RWPE2 (cell line): ENCODE results near the gene CGNL1.

Source experiments
- ATAC-seq: fragments of 200-7000 bp; cut with Tn5 transposase; 3 replicates; pipeline ENCODE4 v1.9.1; 2021; ENCODE audit warnings: low read depth
- DNase-seq: peaks from one replicate; pipeline ENCODE4 v3.0.0-alpha.2; 2020; ENCODE audit warnings: low spot score
- H3K27ac ChIP-seq: fragments of 450-650 bp; 2 replicates; pipeline ENCODE4 v1.5.1; 2017; ENCODE audit warnings: mild to moderate bottlenecking; ENCODE audit not compliant: poor library complexity, severe bottlenecking
- H3K27me3 ChIP-seq: fragments of 250-450 bp; sonication (Bioruptor Pico); 2 replicates; pipeline ENCODE4 v1.5.1; 2021; ENCODE audit warnings: mild to moderate bottlenecking, moderate library complexity; ENCODE audit not compliant: insufficient read depth, poor library complexity, severe bottlenecking
- H3K36me3 ChIP-seq: fragments of 250-450 bp; sonication (Bioruptor Pico); 2 replicates; pipeline ENCODE4 v1.5.1; 2020; ENCODE audit warnings: low read depth, mild to moderate bottlenecking, moderate library complexity
- H3K4me1 ChIP-seq: fragments of 250-450 bp; sonication (Bioruptor Pico); 2 replicates; pipeline ENCODE4 v1.5.1; 2021; ENCODE audit warnings: mild to moderate bottlenecking, moderate library complexity; ENCODE audit not compliant: insufficient read depth, poor library complexity, severe bottlenecking
- H3K4me3 ChIP-seq: fragments of 250-450 bp; sonication (Bioruptor Pico); 2 replicates; pipeline ENCODE4 v1.5.1; 2021; ENCODE audit warnings: mild to moderate bottlenecking, moderate library complexity; ENCODE audit not compliant: severe bottlenecking
- H3K9me3 ChIP-seq: fragments of 250-450 bp; sonication (Bioruptor Pico); 2 replicates; pipeline ENCODE4 v1.5.1; 2021; ENCODE audit warnings: mild to moderate bottlenecking, moderate library complexity; ENCODE audit not compliant: severe bottlenecking
- TF ChIP-seq, protein P1 (sequence below): fragments of 450-650 bp; IDR thresholded peaks from one replicate; pipeline ENCODE4 v1.5.1; 2017; ENCODE audit warnings: mild to moderate bottlenecking, moderate library complexity; ENCODE audit not compliant: poor library complexity, severe bottlenecking

Gene CGNL1

DNA sequence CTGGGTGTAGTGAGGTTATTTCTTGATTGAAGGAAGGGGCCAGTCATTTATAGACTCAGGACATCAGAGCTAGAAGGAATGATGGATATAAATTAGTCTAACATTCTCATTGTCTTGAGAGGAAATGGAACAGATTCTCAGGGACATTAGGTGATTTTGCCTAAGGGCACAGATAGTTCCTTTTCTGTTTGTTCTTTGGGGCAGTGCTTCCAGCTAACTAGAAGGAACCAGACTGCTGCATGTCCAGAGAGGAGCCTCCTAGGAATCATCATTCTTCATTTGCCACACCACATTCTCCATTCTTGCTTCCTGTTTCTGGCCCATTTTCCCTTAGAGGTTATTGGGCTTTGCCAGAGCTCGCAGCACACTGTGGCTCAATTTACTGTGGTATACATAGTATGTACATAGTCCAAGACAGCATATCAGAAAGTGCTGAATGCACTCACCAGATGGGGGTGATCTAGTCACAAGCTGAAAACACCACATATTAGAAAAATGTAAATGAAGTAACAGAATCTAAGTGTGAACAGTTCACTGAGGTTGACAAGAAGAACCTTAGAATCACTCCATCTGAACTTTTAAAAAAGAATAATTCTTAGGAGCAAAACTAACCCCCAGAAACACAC, 152.7 kb downstream of the CGNL1 start:
- no peaks in the 10 kb centered on the region for H3K36me3 ChIP-seq

DNA sequence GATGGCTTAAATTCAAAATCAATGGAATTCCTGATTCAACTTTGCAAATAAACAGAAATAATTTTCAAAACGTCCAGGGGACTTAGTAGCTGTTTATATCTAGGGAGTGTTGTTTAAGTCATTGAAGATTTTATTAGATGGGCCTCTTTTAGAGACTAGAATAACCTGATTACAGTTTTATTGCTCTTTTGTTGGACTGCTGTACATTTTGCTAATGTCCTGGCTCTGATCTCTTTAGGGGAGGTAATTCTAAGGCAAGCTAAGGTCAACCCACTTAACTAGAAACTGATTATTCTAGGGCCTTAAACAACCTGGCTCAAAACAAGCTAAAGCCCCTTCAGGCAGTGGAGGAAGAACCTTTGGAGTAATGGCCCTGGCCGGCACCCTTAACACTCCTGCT, 153.4 kb downstream of the CGNL1 start:
- Histone ChIP-seq H3K27ac (no peak overlapping the region), H3K36me3 (no peaks in the 10 kb centered on the region), H3K27me3 (no peaks in the 10 kb centered on the region), H3K4me3 (no peak overlapping the region), H3K9me3 (no peaks in the 10 kb centered on the region), H3K4me1 (no peaks in the 10 kb centered on the region)
- TF ChIP-seq, protein P1, sequence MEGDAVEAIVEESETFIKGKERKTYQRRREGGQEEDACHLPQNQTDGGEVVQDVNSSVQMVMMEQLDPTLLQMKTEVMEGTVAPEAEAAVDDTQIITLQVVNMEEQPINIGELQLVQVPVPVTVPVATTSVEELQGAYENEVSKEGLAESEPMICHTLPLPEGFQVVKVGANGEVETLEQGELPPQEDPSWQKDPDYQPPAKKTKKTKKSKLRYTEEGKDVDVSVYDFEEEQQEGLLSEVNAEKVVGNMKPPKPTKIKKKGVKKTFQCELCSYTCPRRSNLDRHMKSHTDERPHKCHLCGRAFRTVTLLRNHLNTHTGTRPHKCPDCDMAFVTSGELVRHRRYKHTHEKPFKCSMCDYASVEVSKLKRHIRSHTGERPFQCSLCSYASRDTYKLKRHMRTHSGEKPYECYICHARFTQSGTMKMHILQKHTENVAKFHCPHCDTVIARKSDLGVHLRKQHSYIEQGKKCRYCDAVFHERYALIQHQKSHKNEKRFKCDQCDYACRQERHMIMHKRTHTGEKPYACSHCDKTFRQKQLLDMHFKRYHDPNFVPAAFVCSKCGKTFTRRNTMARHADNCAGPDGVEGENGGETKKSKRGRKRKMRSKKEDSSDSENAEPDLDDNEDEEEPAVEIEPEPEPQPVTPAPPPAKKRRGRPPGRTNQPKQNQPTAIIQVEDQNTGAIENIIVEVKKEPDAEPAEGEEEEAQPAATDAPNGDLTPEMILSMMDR: no peak
- ATAC-seq (no peak), DNase-seq (no peak)

More for the DNA sequence above, 152.7 kb downstream of the CGNL1 start:
- Histone ChIP-seq H3K9me3 (no peaks in the 10 kb centered on the region), H3K4me1 (no peaks in the 10 kb centered on the region), H3K27ac (no peak overlapping the region), H3K27me3 (no peaks in the 10 kb centered on the region), H3K4me3 (no peak overlapping the region)
- TF ChIP-seq, protein P1: peak; percentile 29
- DNase-seq: no peak
- no peak for ATAC-seq

DNA sequence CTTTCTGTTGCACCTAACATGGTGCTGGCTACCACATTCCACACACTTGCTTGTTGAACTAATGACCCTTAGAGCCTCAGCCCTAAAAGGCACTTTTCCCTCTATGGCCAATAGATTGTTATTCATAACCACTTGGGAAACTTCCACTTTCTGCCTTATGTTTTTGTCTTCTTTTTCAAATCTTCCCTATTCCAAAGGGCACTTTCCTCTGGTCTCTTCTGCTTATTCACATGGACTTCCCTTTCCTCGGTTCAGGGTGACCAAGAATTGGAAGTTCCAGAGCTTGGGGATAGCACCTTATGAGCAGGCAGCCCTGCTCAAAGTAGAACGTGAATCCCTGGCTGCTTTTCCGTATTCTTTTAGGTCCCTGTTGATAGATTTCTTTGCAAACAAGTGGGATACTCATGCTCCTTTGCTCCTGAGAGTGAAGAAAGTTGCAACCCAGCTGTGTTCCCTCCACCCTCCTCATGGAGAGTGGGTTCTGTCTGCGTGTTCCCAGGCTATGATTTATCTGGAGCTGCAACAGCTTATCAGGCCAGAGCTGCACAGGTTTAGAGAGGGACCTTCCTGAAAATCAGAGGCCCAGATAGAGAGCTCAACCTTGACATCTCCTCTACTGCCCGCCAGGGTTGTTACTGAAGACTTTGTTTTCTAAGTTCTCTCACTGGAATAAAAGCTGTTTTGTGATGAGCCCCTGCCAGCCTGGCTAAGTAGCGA, 156.6 kb downstream of the CGNL1 start:
- Histone ChIP-seq H3K4me1 (no peaks in the 10 kb centered on the region), H3K36me3 (no peaks in the 10 kb centered on the region), H3K4me3 (no peak overlapping the region), H3K9me3 (no peaks in the 10 kb centered on the region), H3K27me3 (no peaks in the 10 kb centered on the region), H3K27ac (no peak overlapping the region)
- no peak for ATAC-seq
- TF ChIP-seq, protein P1: no peak
- DNase-seq: no peak

DNA sequence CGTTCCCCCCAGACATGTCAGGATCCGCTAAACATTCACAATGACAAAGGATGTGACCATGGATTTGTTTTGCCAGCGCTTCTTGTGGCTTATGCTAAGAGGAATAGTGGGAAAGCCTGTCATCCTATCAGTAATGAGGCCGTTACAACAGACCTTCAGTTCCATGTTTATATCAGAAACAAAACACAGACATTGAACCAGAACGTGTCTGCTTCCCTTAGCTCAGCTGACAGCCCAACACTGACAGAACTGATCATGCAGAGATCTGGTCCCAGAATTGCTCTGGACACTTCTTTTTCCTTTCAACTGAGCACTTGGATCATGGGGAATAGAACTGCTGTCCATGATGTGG, 157.1 kb downstream of the CGNL1 start:
- ATAC-seq: no peak
- H3K9me3 ChIP-seq: no peaks in the 10 kb centered on the region
- H3K27ac ChIP-seq: no peak overlapping the region
- H3K4me3 ChIP-seq: no peak overlapping the region
- H3K4me1 ChIP-seq: no peaks in the 10 kb centered on the region
- no peaks in the 10 kb centered on the region for H3K27me3 ChIP-seq
- DNase-seq: no peak
- no peaks in the 10 kb centered on the region for H3K36me3 ChIP-seq
- TF ChIP-seq, protein P1: no peak

DNA sequence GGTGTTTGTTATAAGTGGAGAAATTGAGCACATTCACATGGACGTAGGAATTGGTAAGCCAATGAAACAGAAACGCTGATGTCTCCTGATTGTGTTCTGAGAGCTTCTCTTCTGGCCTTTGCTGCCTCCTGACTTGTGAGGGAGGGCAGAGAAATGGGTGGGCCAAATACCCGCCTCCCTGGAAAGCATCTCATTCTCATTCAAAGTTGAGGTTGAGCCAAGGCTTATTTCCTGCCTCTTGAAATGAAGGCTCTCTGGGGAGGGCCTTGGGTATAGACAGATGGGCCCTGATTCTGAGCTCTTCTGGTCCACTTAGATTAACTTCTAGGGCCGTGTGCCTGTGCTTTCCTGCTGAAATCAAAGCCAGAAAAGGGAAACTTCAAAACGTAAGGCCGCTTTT, 158.0 kb downstream of the CGNL1 start:
- ATAC-seq: no peak
- no peak overlapping the region for H3K4me3 ChIP-seq
- TF ChIP-seq, protein P1: no peak
- H3K27me3 ChIP-seq: no peaks in the 10 kb centered on the region
- no peak overlapping the region for H3K27ac ChIP-seq
- H3K4me1 ChIP-seq: no peaks in the 10 kb centered on the region
- no peak for DNase-seq
- no peaks in the 10 kb centered on the region for H3K9me3 ChIP-seq
- H3K36me3 ChIP-seq: no peaks in the 10 kb centered on the region
